Measurements from ENCODE around the gene UGT2B10. TPM values are rescaled to one million over a fixed set of nuclear protein-coding genes. Genes with fewer than 3 reads are reported as not detected.

UGT2B10 gene
- total and polyA plus RNA-seq, 2 of the 4 experiments (the other 2 are of a cell fraction): not detected

DNA sequence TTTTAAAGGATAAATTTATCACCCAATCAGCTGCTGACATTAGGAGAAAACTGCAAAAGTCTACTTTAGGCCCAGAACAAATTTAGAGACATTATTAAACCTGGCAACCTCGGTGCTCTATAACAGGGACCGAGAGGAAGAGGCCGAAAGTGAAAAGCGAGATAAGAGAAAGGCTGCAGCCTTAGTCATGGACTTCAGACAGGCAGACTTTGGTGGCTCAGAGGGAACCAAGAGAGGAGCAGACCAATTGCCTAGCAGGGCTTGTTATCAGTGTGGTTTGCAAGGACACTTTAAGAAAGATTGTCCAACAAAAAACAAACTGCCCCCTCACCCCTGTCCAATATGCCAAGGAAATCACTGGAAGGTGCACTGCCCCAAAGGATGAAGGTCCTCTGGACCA is 12.8 kb upstream of the UGT2B10 start:
- TF ChIP-seq MAZ (IDR thresholded peaks at IDR 0.05; ENCODE audit: borderline replicate concordance, low read depth, low read length): no peak
- no peak for TF ChIP-seq FOS (IDR thresholded peaks at IDR 0.05; ENCODE audit: low read depth, low read length)
- TF ChIP-seq MXI1 (IDR thresholded peaks at IDR 0.05; ENCODE audit: borderline replicate concordance, low read depth, low read length): no peak
- TF ChIP-seq NFE2L2 (IDR thresholded peaks at IDR 0.05; ENCODE audit: low read depth, low read length): no peak
- TF ChIP-seq RAD21 (IDR thresholded peaks at IDR 0.05; ENCODE audit: low read length): no peak
- no peak for TF ChIP-seq CEBPB (IDR thresholded peaks at IDR 0.05; ENCODE audit: low read depth, low read length)
- no peak for TF ChIP-seq RCOR1 (IDR thresholded peaks at IDR 0.05; ENCODE audit: insufficient replicate concordance, low read length)
- TF ChIP-seq, protein P1, sequence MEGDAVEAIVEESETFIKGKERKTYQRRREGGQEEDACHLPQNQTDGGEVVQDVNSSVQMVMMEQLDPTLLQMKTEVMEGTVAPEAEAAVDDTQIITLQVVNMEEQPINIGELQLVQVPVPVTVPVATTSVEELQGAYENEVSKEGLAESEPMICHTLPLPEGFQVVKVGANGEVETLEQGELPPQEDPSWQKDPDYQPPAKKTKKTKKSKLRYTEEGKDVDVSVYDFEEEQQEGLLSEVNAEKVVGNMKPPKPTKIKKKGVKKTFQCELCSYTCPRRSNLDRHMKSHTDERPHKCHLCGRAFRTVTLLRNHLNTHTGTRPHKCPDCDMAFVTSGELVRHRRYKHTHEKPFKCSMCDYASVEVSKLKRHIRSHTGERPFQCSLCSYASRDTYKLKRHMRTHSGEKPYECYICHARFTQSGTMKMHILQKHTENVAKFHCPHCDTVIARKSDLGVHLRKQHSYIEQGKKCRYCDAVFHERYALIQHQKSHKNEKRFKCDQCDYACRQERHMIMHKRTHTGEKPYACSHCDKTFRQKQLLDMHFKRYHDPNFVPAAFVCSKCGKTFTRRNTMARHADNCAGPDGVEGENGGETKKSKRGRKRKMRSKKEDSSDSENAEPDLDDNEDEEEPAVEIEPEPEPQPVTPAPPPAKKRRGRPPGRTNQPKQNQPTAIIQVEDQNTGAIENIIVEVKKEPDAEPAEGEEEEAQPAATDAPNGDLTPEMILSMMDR (conservative IDR thresholded peaks at IDR 0.05; ENCODE audit: low read depth, low read length): no peak
- TF ChIP-seq, protein P2, sequence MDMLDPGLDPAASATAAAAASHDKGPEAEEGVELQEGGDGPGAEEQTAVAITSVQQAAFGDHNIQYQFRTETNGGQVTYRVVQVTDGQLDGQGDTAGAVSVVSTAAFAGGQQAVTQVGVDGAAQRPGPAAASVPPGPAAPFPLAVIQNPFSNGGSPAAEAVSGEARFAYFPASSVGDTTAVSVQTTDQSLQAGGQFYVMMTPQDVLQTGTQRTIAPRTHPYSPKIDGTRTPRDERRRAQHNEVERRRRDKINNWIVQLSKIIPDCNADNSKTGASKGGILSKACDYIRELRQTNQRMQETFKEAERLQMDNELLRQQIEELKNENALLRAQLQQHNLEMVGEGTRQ (IDR thresholded peaks at IDR 0.05; ENCODE audit: low read depth, low read length): no peak
- TF ChIP-seq, protein P3, sequence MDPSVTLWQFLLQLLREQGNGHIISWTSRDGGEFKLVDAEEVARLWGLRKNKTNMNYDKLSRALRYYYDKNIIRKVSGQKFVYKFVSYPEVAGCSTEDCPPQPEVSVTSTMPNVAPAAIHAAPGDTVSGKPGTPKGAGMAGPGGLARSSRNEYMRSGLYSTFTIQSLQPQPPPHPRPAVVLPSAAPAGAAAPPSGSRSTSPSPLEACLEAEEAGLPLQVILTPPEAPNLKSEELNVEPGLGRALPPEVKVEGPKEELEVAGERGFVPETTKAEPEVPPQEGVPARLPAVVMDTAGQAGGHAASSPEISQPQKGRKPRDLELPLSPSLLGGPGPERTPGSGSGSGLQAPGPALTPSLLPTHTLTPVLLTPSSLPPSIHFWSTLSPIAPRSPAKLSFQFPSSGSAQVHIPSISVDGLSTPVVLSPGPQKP (IDR thresholded peaks at IDR 0.05; ENCODE audit: borderline replicate concordance, low read depth, low read length): no peak
- TF ChIP-seq CHD1 (IDR thresholded peaks at IDR 0.05; ENCODE audit: low read depth, low read length): no peak
- TF ChIP-seq MAFK (IDR thresholded peaks at IDR 0.05; ENCODE audit: low read depth, low read length): no peak
- no peak for TF ChIP-seq POLR2A (IDR thresholded peaks at IDR 0.05; ENCODE audit: low read depth, low read length)
- no peak for TF ChIP-seq BHLHE40 (IDR thresholded peaks at IDR 0.05; ENCODE audit: low read depth, low read length)
- no peak for TF ChIP-seq RFX5 (IDR thresholded peaks at IDR 0.05; ENCODE audit: low read depth, low read length)
- TF ChIP-seq SMC3 (IDR thresholded peaks at IDR 0.05; ENCODE audit: low read depth, low read length): no peak
- no peak overlapping the region for H2BK5ac ChIP-seq (ENCODE audit: low read depth, low read length, poor library complexity, severe bottlenecking)
- peaks cover 2% of the 10 kb centered on the region; the same call in 1 of the 2 replicates for H3K9me3 ChIP-seq (ENCODE audit: control insufficient read depth, insufficient read depth, low read length)
- H3K79me1 ChIP-seq (ENCODE audit: low read depth in 1 of 2, low read length in 2 of 2): no peaks in the 10 kb centered on the region
- DNase-seq (no peak), ATAC-seq (ENCODE audit: low read depth) (no peak)
- no peak overlapping the region for H3K14ac ChIP-seq (replicated peaks; ENCODE audit: low read depth, low read length)
- H3K4me1 ChIP-seq (ENCODE audit: control insufficient read depth, insufficient read depth, low read length): no peaks in the 10 kb centered on the region
- no peak overlapping the region for H2BK15ac ChIP-seq (ENCODE audit: low read depth, low read length)
- no peak overlapping the region for H3K23ac ChIP-seq (ENCODE audit: low read depth, low read length)
- H2AFZ ChIP-seq (replicated peaks; ENCODE audit: low read length, poor library complexity): no peak overlapping the region
- H3K18ac ChIP-seq (ENCODE audit: low read depth, low read length): no peak overlapping the region
- intact Hi-C loops (cut with micrococcal nuclease) (no loop called here), in situ Hi-C loops (cut with MboI; ENCODE audit: low sequenced_read_pairs) (no loop called here), dilution Hi-C loops (cut with HindIII; ENCODE audit: low sequenced_read_pairs, unreplicated experiment) (no loop called here)
- H4K91ac ChIP-seq (ENCODE audit: insufficient read depth, low read depth, low read length): no peak overlapping the region
- H3K27me3 ChIP-seq (ENCODE audit: control insufficient read depth, insufficient read depth, low read length): no peaks in the 10 kb centered on the region
- CTCF ChIA-PET: no interaction called here
- no peaks in the 10 kb centered on the region for H3K9me1 ChIP-seq (ENCODE audit: insufficient read depth, low read length)
- H4K20me1 ChIP-seq (ENCODE audit: insufficient read depth, low read length): no peaks in the 10 kb centered on the region
- no peak overlapping the region for H2AK9ac ChIP-seq (replicated peaks; ENCODE audit: low read depth, low read length, poor library complexity)
- no peak overlapping the region for H3K56ac ChIP-seq (ENCODE audit: extremely low read depth, insufficient read depth, low read length)
- no peak overlapping the region for H3K9ac ChIP-seq (ENCODE audit: low read depth, low read length)
- no peak overlapping the region for H4K5ac ChIP-seq (ENCODE audit: low read depth, low read length)
- no peak overlapping the region for H2BK120ac ChIP-seq (ENCODE audit: low read depth, low read length)
- POLR2A ChIA-PET (ENCODE audit: unreplicated experiment): no interaction called here
- H3K4me3 ChIP-seq (ENCODE audit: insufficient read depth, low read depth, low read length): no peak overlapping the region
- no peak overlapping the region for H2BK20ac ChIP-seq (ENCODE audit: low read depth, low read length)
- BruUV-seq (replicated peaks): no TSS peak
- H3K36me3 ChIP-seq (ENCODE audit: control insufficient read depth, insufficient read depth, low read length): no peaks in the 10 kb centered on the region
- no peak overlapping the region for H3K4ac ChIP-seq (ENCODE audit: low read depth, low read length)
- no peak overlapping the region for H3K4me2 ChIP-seq (ENCODE audit: low read depth, low read length)
- no CpG with 5 or more reads among the region's 4 CpGs for WGBS, 2 experiments (ENCODE audit: extremely low coverage in 2 of 2, insufficient read length in 1 of 2)
- H4K8ac ChIP-seq (ENCODE audit: low read depth in 2 of 2, low read length in 2 of 2): no peak overlapping the region
- H3K27ac ChIP-seq (ENCODE audit: insufficient read depth, low read length): no peak overlapping the region
- no peak overlapping the region for H2AK5ac ChIP-seq (ENCODE audit: low read depth, low read length)

Measured in IMR-90 (cell line).